Ramos (cell line): ENCODE measurements around the gene MRPL46.
"Not testable (repeated sequence)": the region's sequence is repeated elsewhere in the genome, so short reads cannot be mapped to it uniquely, and the experiment has no call there.

Experiments used
- in situ Hi-C: fragments of 300-500 bp; cut with MboI; formaldehyde crosslinking; loops from one replicate; pipeline ENCODE4 v1.14.3; 2022; ENCODE audit warnings: low sequenced_read_pairs; ENCODE audit not compliant: unreplicated experiment

MRPL46 gene

DNA sequence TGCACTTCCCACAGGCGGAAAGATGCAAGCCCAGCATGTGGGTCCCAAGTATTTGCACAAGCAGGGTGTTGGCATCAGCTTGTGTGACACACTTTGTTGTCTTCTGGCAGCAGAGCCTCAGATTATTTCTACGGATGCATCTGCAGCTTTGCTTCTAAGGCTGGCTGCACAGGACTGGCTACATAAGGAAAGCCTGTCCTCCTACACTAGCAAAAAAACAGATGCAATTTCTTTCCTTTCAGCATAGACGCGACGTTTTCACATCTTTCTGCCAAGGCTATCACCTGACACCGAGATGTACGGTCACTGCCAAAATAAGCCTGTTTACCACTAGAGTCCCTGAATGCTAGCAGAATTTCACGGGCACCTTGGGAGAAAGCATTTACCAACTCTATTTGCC, 13.8 kb upstream of the MRPL46 start:
- in situ Hi-C loops = no loop called here

DNA sequence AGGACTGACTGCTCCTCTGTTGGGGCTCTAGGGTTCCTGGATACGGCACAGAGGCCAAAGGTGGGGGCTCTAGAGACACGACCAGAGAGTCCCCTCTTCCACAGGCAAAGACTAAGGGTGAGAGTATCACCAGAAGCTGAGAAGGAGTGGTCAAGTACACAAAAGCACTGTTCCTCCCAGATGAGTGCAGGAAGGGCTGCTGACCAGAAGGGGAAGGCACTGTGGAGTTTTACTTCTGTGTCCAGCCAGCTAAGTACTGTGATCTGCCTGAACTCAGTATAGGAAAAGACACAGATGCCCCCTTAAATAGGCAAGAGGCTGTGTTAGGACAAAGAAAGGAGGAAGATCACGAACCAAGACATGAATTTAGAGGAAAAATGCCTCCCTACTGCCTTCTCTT, 12.0 kb upstream of the MRPL46 start:
- in situ Hi-C loops = loop anchor here (5.0 kb wide), 1 partner anchor 183 kb away; no protein-coding TSS in a partner anchor

DNA sequence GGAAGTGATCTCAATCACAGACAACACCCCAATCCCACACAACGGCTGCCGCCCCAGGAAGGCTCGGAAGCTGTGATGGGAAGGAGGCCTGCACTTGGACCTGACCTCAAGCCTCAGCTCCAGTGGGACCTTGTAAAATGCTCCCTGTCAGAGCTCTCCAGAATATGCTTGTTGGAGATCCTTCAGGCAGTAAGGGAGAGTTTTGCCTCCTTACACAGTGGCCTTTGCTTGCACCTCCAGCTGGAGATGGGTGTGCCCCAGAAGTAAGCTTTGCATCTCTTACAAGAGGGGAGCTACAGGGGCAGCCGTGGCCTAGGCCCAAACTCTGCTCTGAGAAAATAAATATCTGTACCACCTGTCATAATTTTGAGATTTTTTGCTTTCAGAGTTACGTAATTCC, 10.7 kb upstream of the MRPL46 start:
- in situ Hi-C loops = loop anchor here (5.0 kb wide), 1 partner anchor 184 kb away; no protein-coding TSS in a partner anchor

DNA sequence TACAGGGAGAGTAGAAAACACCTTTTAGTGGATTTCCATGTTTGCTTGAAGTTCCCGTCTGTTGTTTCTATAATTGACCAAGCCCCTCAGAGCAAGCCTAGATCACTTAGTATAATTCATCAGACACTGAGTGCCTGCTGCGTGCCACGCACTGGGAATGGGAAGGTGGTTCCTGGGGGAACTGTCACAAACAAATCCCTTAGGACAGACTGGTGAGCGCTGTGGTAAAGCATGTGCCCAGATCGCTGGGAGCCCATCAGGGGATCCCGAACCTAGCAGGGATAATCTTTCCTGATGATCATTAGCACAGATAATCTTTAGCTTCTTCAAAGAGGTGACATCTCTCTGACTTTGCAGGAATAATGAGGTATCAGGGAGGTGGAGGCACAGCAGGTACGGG, 9.9 kb upstream of the MRPL46 start:
- in situ Hi-C loops = loop anchor here (5.0 kb wide), 1 partner anchor 185 kb away; no protein-coding TSS in a partner anchor

DNA sequence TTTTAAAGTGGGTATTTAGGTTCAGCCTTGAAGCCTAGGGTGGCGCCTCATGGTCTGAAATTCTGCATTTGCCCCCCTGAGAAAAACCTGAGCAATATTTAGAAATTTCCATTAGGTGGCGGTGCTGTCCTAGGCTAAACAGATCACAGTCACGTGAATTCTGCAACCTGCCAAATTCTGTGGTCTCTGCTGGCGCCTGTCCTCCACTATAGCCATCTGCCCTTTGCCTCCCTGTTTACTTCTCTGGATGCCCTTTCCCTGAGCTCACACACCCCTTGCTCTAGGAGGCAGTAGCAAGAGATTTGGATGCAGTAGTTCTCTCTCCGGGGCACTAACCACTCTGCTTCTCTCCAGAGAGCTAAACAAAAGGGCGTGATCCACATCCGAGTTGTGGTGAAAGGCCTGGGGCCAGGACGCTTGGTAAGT, 9.5 kb upstream of the MRPL46 start:
- in situ Hi-C loops = loop anchor here (5.0 kb wide), 1 partner anchor 186 kb away; no protein-coding TSS in a partner anchor

DNA sequence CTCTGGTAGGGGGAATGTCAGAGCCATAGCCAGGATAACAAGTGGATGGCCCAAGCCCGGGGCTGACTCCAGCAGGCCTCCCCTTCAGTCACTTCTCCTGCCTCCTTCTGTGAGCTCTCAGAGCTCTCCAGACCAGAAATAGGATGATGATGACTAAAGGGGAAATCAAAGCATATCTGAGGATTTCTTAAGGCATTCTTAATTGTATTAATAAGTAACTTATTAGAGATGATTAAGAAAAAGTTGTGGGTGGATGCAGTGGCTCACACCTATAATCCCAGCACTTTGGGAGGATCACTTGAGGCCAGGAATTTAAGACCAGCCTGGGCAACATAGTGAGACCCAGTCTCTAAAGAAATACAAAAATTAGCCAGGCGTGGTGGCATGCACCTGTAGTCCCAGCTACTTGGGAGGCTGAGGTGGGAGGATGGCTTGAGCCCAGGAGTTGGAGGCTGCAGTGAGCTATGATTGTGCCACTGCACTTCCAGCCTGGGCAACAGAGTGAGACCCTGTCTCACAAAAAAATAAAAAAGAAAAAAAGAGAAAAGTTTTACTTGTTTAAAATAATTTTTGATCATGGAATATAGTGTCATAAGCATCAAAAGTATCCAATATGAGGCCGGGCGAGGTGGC, 6.6 kb upstream of the MRPL46 start:
- in situ Hi-C loops = not testable (repeated sequence)

DNA sequence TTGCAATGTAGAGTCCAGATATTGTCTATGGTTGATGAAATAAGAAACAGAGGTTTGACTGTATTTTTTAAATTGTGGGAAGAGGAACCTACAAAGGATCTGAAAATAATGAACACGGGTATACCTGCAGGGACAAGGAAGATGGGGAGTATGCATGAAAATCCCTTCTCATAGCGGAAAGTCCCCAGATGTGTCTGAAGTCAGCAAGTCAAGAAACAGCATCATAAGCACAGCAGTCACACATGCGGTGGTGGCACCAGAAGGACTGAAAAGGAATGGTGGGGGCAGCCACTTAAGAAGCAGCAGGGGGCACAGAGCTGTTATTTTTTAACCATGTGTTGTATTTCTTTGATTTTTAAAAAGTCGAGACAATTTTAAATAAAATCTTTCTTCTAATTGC, 5.0 kb upstream of the MRPL46 start:
- in situ Hi-C loops = no loop called here

DNA sequence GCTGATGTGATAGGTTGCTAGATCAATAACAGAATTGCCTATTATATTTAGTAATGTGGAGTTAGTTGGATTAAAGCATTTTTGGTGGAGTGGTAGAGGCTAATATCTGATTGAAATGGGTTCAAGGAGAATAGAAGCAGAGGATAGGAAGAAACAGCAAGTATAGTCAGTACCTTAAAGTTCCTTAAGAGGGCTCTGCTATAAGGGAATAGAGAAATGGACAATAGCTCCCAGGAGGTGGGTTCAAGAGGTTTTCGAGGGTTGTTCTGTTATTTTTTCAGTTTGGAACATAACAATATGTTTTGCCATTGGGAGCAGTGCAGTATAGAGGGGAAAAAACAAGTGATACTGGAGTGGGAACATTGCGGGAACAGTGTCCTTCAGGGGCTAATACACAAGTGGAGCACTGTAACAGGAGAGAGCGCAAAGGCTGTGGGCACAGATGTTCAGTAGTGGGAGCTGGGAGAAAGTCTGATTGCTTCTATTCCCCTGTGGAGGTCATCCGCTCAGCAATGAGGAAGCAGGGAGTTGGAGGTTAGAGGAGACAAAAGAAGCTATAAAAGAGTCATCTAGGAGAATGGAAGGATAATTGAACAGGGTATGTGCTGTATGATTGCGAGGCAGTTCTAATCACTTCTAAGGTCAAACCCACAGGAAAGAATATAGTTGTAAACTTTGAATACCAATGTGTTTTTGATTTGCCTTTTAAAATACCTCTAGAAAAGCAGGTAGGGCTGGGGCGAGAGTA, 3.6 kb upstream of the MRPL46 start:
- in situ Hi-C loops = no loop called here

DNA sequence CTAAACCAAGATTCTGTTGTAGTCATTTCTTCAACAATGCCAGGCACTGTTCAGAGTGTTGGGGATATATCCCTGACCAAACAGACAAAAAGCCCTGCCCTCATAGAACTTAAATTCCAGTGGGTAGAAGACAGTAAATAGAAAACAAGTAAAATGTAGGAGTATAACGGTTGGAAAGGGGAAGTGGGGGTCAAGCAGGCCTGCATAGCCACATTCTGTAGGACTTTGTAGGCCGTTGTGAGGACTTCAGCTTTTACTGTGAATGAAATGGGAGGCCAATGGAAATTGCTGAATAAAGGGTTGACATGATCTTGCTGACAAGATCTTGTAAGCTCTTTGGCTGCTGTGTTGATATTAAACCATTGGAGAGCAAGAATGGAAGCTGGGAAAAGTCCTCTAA, 2.1 kb upstream of the MRPL46 start:
- in situ Hi-C loops = no loop called here

DNA sequence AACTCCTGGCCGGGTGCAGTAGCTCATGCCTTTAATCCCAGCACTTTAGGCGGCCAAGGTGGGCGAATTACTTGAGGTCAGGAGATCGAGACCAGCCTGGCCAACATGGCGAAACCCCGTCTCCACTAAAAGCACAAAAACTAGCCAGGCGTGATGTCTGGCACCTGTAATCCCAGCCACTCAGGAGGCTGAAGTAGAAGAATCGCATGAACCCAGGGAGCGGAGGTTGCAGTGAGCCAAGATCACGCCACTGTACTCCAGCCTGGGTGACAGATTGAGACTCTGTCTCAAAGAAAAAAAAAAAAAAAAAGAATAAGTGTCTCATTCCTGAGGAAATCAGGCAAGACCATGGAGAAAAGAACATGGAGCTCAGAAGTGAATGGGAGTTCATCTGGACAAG, 1.5 kb upstream of the MRPL46 start:
- in situ Hi-C loops = not testable (repeated sequence)

DNA sequence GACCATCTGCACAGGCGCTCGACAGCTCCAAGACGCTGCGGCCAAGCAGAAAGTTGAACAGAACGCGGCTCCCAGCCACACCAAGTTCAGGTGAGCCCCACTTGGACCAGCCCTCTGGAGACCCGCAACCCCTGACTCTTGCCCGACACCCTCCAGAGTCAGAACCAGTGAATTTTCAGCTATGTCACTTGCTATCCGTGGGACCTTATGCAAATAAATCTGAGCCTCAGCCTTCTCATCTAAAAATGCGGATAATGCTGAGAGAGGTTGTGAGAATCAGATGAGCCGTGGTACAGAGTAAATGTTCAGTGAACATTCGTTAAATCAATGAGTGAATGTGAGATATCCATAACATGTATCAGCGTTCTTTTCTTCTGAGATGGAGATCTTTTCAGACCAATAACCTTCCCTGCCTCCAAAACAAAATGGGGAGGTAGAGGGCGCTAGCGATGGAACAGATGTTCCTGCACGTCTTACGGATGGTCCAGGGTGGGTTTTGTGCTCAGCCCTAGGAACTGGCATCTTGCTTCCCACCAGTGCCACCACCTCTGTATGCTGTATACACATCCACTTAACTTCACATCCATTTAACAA, 844 bp upstream of the MRPL46 start:
- in situ Hi-C loops = no loop called here

DNA sequence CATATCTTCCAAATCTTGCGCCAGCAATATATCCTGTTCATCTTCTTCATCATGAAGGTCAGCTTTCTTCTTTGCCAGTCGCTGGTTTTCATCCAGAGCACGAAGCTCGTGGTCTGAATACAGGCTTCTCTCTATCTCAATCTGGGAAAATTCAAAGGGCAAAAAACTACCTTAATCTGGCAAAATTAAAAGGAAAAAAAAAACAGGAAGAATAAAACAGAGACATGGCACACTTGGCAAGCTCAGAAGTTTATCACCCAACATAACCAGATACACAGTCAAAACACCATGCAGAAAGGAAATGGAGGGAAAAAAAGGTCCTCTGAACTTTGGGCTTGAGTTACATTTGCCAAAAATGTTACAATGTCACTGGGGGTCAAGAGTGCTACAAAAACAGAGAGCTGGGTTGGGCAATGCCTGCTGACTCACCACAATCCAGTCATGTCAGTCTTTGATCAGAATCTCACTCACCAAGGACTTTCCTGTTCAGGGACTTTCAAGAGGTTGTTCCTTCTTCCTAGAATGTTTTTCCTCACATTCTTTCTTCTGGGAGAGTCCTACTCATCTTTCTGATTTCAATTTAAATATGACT, 1.5 kb downstream of the MRPL46 start:
- in situ Hi-C loops = no loop called here

DNA sequence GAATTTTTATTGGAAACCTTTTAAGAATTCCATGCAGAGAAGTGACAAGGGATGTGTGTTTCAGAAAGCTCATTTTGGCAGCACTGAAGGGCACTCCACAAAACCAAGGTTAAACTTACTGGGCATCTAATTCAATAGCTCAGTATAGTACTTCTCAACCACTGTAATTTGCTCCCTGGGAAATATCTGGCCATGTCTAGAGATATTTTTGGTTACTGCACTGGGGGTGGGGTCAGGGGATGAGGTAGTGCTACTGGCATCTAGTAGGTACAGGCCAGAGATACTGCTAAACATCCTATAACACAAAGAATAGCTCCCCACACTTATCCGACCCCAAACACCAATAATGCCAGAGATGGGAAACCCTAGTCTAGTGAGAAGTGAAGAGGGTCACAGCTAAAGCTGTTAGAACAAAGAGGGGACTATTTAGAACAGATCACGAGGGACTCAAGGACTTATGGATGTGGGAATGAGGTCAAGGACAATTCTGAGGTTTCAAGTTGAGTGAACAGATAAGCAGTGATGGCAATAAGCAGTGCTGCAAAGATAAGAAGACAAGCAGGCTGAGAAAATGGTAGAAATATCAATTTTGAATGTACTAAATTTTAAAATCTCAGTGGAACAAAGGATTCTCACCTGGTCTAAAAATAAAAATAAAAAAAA, 3.2 kb downstream of the MRPL46 start:
- in situ Hi-C loops = no loop called here

DNA sequence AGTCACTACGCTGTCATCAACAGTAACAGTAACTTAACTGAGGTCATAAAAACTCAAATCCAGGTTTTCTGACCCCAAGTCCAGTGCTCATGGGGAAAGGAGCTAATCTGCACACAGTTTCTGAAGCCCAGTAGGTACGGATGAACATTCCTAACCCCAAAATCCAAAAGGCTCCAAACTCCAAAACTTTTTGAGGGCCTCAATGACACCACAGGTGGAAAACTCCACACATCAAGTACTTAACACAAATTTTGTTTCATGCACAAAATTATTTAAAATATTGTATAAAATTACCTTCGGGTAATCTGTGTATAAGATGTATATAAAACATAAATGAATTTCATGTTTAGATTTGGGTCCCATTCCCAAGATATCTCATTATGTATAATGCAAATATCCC, 10.5 kb downstream of the MRPL46 start:
- in situ Hi-C loops = loop anchor here (10.0 kb wide), 1 partner anchor 122 kb away; no protein-coding TSS in a partner anchor

DNA sequence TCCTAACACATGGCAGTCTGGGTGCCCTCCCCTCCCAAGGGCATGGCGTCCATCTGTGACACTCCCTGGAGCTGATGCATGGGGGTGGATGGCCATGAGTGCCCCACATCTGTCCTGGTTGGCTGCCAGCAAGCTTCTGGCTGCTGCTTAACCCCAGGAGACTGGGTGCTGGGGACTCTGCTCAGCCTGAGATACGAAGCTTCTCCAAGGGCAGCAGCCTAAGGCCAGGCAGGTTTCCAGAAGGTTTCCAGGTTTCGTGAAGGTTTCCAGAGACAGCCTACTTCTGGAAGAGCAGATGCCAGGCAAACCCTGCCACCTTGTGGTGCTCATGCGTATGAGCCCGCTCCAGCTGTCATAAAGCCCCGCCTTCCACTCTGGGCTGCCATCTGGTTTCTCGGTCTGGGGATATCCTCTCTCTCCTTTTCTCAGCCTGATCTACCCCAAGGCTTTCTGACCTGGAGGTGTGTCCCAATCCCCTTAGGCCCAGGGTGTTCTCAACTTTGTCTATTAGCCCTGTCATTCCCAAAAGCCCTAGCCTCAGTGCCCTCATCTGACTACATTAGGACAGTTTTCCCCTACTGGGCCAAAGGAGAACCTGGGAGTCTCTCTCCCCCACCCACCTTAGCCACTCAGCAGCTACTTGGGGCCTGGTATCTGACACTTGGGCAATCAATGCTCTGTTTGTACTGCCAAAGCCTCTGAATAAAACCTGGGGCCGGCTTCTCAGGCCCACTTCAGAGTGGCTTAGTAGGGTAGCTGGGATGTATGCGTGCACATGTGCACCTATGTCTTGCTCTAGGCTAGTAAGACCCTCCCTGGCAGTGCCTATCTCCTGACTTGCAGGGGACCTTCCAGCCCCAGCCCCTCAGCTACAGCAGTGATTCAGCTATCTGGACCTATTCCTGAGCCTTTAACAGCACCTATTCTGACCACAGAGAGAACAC, 12.0 kb downstream of the MRPL46 start:
- in situ Hi-C loops = loop anchor here (10.0 kb wide), 1 partner anchor 120 kb away; no protein-coding TSS in a partner anchor

DNA sequence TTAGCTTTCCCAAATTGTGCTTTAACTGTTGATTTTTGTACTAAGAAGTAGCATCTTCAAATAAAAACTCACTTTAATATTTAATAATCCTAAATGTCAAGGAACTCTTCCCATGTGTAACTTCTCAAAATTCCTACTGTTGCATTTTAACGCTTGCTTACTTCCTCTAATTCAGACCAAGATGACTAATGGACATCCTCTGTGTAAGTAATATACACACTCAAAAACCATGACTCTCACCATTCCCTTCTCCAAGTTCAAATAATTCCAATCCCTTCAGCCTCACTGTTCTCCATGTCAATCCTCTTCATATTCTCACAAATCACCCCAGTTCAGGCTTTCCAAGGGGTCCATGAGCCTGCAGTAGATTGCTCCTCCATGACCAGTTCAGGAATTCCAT, 13.0 kb downstream of the MRPL46 start:
- in situ Hi-C loops = loop anchor here (10.0 kb wide), 1 partner anchor 119 kb away; no protein-coding TSS in a partner anchor

DNA sequence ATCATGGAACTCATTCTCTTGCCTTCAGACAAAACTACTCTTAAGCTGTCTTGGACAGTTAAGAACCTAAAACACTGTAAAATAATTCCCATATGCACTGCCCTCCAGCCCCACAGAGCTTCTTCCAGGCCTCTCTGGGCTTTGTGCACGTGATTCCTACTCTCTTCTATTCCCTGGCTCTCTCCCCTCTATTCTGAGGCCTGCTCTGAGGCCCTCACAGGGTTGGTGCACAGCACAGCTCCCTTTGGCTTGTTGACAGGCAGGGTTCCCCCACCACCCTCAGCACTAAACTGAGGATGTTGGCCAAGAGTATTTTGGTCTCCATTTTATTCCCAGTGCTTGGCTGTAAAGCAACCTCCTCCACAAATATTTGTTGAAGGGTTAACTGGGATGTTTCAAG, 13.5 kb downstream of the MRPL46 start:
- in situ Hi-C loops = loop anchor here (10.0 kb wide), 1 partner anchor 119 kb away; no protein-coding TSS in a partner anchor

DNA sequence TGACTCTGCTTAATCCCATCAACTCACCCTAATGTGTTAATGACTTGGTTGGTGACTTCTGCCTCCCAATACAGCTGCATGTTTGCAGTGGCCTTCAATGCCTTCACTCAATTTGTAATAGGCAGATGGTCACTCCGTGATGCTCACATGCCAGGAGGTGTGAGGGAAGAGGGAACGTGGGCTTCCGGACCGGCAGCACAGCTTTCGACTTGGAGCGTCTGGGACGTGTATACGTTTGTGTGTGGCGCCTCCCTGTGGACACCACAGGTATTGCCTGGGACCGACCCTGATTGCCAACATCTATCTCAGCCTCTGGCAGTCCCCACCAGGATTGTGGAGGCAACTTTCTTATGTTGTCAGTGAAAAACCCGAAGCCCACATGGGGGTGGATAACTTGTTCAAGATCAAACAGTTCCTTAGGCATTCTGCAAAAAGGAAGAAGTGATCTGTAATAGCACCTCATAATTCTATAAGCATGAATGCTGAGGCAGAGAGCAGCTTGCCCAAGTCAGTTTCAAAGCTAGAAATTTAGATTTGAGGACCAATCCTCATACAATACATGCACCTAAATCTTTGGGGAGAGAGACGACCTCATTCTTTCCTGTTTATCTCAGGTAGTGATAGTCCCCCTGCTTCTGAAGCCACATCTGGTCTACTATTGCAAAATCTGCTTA, 16.9 kb downstream of the MRPL46 start:
- in situ Hi-C loops = loop anchor here (10.0 kb wide), 1 partner anchor 115 kb away; no protein-coding TSS in a partner anchor
